ENCODE data around the gene ZNF79.

The ZNF79 gene

GRCh38 chr9:127397646-127398274 is 26.4 kb upstream of the ZNF79 start:
- DNase-seq (ENCODE audit: low read depth), result no peak
- TF ChIP-seq CTCF (conservative IDR thresholded peaks at IDR 0.05; ENCODE audit: low read depth, low read length), result peak; percentile 65
- H3K4me3 ChIP-seq (ENCODE audit: low read length), result peak overlapping the region; percentile 57

GRCh38 chr9:127398275-127398647 is 25.9 kb upstream of the ZNF79 start:
- H3K4me3 ChIP-seq (ENCODE audit: low read length), result peak overlapping the region; percentile 57
- no peak for TF ChIP-seq CTCF (conservative IDR thresholded peaks at IDR 0.05; ENCODE audit: low read depth, low read length)
- DNase-seq (ENCODE audit: low read depth), result no peak

GRCh38 chr9:127398715-127399400 is 25.3 kb upstream of the ZNF79 start:
- DNase-seq (ENCODE audit: low read depth), result no peak
- TF ChIP-seq CTCF (conservative IDR thresholded peaks at IDR 0.05; ENCODE audit: low read depth, low read length), result no peak
- no peak overlapping the region for H3K4me3 ChIP-seq (ENCODE audit: low read length)

GRCh38 chr9:127399736-127400269 is 24.4 kb upstream of the ZNF79 start:
- DNase-seq (ENCODE audit: low read depth), result no peak
- TF ChIP-seq CTCF (conservative IDR thresholded peaks at IDR 0.05; ENCODE audit: low read depth, low read length), result no peak
- H3K4me3 ChIP-seq (ENCODE audit: low read length), result no peak overlapping the region

GRCh38 chr9:127402401-127403090 is 21.6 kb upstream of the ZNF79 start:
- H3K4me3 ChIP-seq (ENCODE audit: low read length), result no peak overlapping the region
- no peak for DNase-seq (ENCODE audit: low read depth)
- TF ChIP-seq CTCF (conservative IDR thresholded peaks at IDR 0.05; ENCODE audit: low read depth, low read length), result no peak

- DNase-seq (ENCODE audit: low read depth), result no peak
- no peak for TF ChIP-seq CTCF (conservative IDR thresholded peaks at IDR 0.05; ENCODE audit: low read depth, low read length)
- no peak overlapping the region for H3K4me3 ChIP-seq (ENCODE audit: low read length)
These were observed 20.5 kb upstream of the ZNF79 start for GRCh38 chr9:127403507-127404192.

Data from retinal pigment epithelial cell (primary cell).